OCI-LY3 (cell line): ENCODE measurements around the gene SLC7A7.
"Not testable (repeated sequence)": the region's sequence is repeated elsewhere in the genome, so short reads cannot be mapped to it uniquely, and the experiment has no call there.

ENCODE experiments used
- H2AFZ ChIP-seq: fragments of 200-600, 300-600 bp; shearing (Covaris generic); 2 replicates; pipeline ENCODE4 v1.6.0; 2014; ENCODE audit warnings: antibody characterized with exemption, low read depth, low read length
- H3K27ac ChIP-seq: fragments of 200-600, 300-600 bp; sonication (generic); 2 replicates; pipeline ENCODE4 v1.5.1; 2014; ENCODE audit warnings: mild to moderate bottlenecking, low read length, moderate library complexity, mixed read lengths
- H3K27me3 ChIP-seq: fragments of 200-600, 300-600 bp; sonication (generic); 2 replicates; pipeline ENCODE4 v1.6.1; 2014; ENCODE audit warnings: low read depth, low read length, mixed read lengths
- H3K36me3 ChIP-seq: fragments of 200-600, 300-600 bp; sonication (generic); replicated peaks from 2 replicates; pipeline ENCODE3; 2014; ENCODE audit warnings: low read depth, low read length, mixed read lengths
- H3K4me1 ChIP-seq: fragments of 300-600, 200-600 bp; sonication (generic); 2 replicates; pipeline ENCODE4 v1.6.1; 2014; ENCODE audit warnings: low read length, mixed read lengths
- H3K4me2 ChIP-seq: fragments of 200-600, 300-600 bp; sonication (generic); 2 replicates; pipeline ENCODE4 v1.6.1; 2014; ENCODE audit warnings: low read length, mixed read lengths
- H3K4me3 ChIP-seq: fragments of 300-600, 200-600 bp; sonication (generic); 2 replicates; pipeline ENCODE4 v1.5.1; 2014; ENCODE audit warnings: antibody characterized with exemption, mild to moderate bottlenecking, low read length, moderate library complexity
- H3K79me2 ChIP-seq: fragments of 300-600, 200-600 bp; shearing (Covaris generic); 2 replicates; pipeline ENCODE4 v1.6.1; 2014; ENCODE audit warnings: mild to moderate bottlenecking, low read length, mixed read lengths
- H3K9ac ChIP-seq: fragments of 300-600, 200-600 bp; shearing (Covaris generic); 2 replicates; pipeline ENCODE4 v1.6.0; 2014; ENCODE audit warnings: mild to moderate bottlenecking, low read length, moderate library complexity
- H3K9me3 ChIP-seq: fragments of 200-600, 300-600 bp; shearing (Covaris generic); 2 replicates; pipeline ENCODE4 v1.6.1; 2014; ENCODE audit warnings: low read length, mixed read lengths; ENCODE audit not compliant: insufficient read depth
- H4K20me1 ChIP-seq: fragments of 200-600, 300-600 bp; sonication (generic); 2 replicates; pipeline ENCODE4 v1.6.1; 2016; ENCODE audit warnings: low read length, mixed read lengths; ENCODE audit not compliant: insufficient read depth
- EZH2phosphoT487 ChIP-seq: fragments of 200-600 bp; shearing (Covaris generic); IDR thresholded peaks from 2 replicates; pipeline ENCODE4 v1.6.1; 2018; ENCODE audit warnings: antibody characterized with exemption, mixed run types, low read depth
- TF ChIP-seq, protein P1 (sequence below): fragments of 200-600, 300-600 bp; sonication (generic); IDR thresholded peaks from 2 replicates; pipeline ENCODE4 v1.5.1; 2014; ENCODE audit warnings: antibody characterized with exemption, low read length, low read depth

Gene SLC7A7

DNA sequence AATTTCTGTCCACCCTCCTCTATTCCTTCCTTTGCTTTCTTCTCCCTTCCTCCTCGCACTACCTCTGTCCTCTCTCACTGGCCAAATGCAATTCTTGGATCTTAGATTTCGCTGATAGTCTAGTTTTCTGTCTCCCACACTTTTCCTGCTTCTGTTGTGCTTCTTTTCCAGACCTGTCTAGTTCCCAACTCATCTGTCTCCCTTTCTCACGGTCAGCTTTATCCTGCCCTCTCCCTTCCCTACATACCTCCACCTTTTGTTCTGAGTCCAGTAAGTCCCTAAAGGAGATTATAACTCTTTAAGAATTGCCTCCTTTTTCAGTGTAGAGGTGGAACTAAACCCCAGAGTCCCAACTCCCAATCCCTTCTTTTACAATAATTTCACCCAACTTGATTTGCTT lies 20.3 kb upstream of the SLC7A7 start:
- Histone ChIP-seq H3K79me2 (peaks cover 8% of the 10 kb centered on the region), H3K27ac (no peak overlapping the region), H2AFZ (no peak overlapping the region), H3K9ac (no peak overlapping the region), H4K20me1 (no peaks in the 10 kb centered on the region), H3K9me3 (no peaks in the 10 kb centered on the region), H3K36me3 (peaks cover 26% of the 10 kb centered on the region), H3K4me2 (no peak overlapping the region), H3K4me1 (peaks cover 4% of the 10 kb centered on the region; the same call in 1 of the 2 replicates), H3K27me3 (no peaks in the 10 kb centered on the region), H3K4me3 (no peak overlapping the region)
- TF ChIP-seq EZH2phosphoT487: no peak
- TF ChIP-seq, protein P1, sequence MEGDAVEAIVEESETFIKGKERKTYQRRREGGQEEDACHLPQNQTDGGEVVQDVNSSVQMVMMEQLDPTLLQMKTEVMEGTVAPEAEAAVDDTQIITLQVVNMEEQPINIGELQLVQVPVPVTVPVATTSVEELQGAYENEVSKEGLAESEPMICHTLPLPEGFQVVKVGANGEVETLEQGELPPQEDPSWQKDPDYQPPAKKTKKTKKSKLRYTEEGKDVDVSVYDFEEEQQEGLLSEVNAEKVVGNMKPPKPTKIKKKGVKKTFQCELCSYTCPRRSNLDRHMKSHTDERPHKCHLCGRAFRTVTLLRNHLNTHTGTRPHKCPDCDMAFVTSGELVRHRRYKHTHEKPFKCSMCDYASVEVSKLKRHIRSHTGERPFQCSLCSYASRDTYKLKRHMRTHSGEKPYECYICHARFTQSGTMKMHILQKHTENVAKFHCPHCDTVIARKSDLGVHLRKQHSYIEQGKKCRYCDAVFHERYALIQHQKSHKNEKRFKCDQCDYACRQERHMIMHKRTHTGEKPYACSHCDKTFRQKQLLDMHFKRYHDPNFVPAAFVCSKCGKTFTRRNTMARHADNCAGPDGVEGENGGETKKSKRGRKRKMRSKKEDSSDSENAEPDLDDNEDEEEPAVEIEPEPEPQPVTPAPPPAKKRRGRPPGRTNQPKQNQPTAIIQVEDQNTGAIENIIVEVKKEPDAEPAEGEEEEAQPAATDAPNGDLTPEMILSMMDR: no peak

- Histone ChIP-seq H3K27me3 (no peaks in the 10 kb centered on the region), H3K36me3 (peaks cover 26% of the 10 kb centered on the region), H3K9me3 (no peaks in the 10 kb centered on the region), H3K4me1 (peaks cover 9% of the 10 kb centered on the region; the same call in 1 of the 2 replicates), H3K4me3 (peak overlapping the region; percentile 91), H3K79me2 (peaks cover 16% of the 10 kb centered on the region), H4K20me1 (no peaks in the 10 kb centered on the region), H3K27ac (peak overlapping the region; percentile 49; the same call in 1 of the 2 replicates), H2AFZ (no peak overlapping the region), H3K4me2 (peak overlapping the region; percentile 93), H3K9ac (peak overlapping the region; percentile 92)
- no peak for TF ChIP-seq EZH2phosphoT487
- TF ChIP-seq, protein P1: no peak
Measured at GRCh38 chr14:22830443-22831010, 15.3 kb upstream of the SLC7A7 start.

GRCh38 chr14:22829661-22830442 lies 14.6 kb upstream of the SLC7A7 start, which contains the start of gene MRPL52:
TSS of gene MRPL52 (plus strand) at chr14:22829887. CDS start at chr14:22829913, 26 bp downstream.
- H3K4me3 ChIP-seq: peak within 1 kb of the TSS; percentile 91
- H2AFZ ChIP-seq: peak within 1 kb of the TSS; percentile 94
- H3K4me1 ChIP-seq: peaks cover 12% of the 10 kb centered on the region; the same call in 1 of the 2 replicates
- H3K9me3 ChIP-seq: no peaks in the 10 kb centered on the region
- TF ChIP-seq, protein P1: no peak
- TF ChIP-seq EZH2phosphoT487: no peak
- peaks cover 16% of the 10 kb centered on the region for H3K79me2 ChIP-seq
- peak within 1 kb of the TSS; percentile 92 for H3K9ac ChIP-seq
- H3K4me2 ChIP-seq: peak within 1 kb of the TSS; percentile 93
- H3K27me3 ChIP-seq: no peaks in the 10 kb centered on the region
- H3K27ac ChIP-seq: peak within 1 kb of the TSS; percentile 55
- peaks cover 22% of the 10 kb centered on the region for H3K36me3 ChIP-seq
- H4K20me1 ChIP-seq: no peaks in the 10 kb centered on the region

DNA sequence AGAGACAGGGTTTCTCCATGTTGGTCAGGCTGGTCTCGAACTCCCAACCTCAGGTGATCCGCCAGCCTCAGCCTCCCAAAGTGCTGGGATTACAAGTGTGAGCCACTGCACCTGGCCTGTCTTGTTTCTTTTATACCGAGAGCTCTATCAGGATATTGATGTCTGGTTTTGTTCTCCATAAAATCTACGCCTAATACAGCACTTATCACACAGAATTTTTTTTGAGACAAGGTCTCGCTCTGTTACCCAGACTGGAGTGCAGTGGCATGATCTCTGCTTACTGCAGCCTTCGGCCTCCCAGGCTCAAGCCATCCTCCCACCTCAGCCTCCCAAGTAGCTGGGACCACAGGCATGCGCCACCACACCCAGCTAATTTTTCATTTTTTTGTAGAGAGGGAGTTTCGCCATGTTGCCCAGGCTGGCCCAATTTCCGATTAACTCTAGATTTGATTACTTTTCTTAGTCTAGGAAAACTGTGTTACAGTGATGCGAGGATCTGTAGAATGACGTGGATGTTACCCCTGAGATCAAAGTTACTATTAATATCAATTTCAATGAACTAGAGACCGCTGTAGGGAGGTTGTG lies 13.9 kb upstream of the SLC7A7 start:
- peaks cover 18% of the 10 kb centered on the region for H3K36me3 ChIP-seq
- peaks cover 16% of the 10 kb centered on the region; the same call in 1 of the 2 replicates for H3K4me1 ChIP-seq
- peak overlapping the region; percentile 91 for H3K4me3 ChIP-seq
- H3K9me3 ChIP-seq, H4K20me1 ChIP-seq, H3K27me3 ChIP-seq: not testable (repeated sequence)
- H3K9ac ChIP-seq: peak overlapping the region; percentile 92
- H3K4me2 ChIP-seq: peak overlapping the region; percentile 89
- H2AFZ ChIP-seq: peak overlapping the region; percentile 94
- H3K27ac ChIP-seq: peak overlapping the region; percentile 55
- H3K79me2 ChIP-seq: peaks cover 16% of the 10 kb centered on the region
